ENCODE data around the gene UGT1A8.

DNA sequence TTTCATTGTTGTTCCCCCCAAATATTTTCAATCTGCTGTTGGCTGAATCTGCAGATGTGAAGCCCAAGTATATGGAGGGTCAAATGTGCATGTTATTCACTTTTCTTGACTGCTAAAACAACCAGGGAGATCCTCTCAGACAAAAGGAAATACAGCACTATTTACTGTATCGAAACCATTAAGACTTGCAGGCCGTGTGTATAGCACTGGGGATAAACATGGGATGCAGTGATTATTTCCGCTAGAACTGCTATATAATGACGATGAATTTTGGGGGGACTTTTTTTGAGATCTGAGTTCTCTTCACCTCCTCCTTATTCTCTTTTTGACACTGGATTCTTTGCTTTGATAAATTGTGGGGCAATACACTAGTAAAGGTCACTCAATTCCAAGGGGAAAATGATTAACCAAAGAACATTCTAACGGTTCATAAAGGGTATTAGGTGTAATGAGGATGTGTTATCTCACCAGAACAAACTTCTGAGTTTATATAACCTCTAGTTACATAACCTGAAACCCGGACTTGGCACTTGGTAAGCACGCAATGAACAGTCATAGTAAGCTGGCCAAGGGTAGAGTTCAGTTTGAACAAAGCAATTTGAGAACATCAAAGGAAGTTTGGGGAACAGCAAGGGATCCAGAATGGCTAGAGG lies 139.1 kb downstream of the UGT1A8 start:
- TF ChIP-seq POLR2AphosphoS5 (IDR thresholded peaks at IDR 0.05; ENCODE audit: low read depth, low read length) (no peak), TAF1 (IDR thresholded peaks at IDR 0.05; ENCODE audit: borderline replicate concordance, insufficient read depth, low read length) (no peak), FOXP2 (optimal IDR thresholded peaks at IDR 0.05; ENCODE audit: borderline replicate concordance, extremely low read depth, extremely low read length, insufficient read depth) (no peak), SIN3A (IDR thresholded peaks at IDR 0.05; ENCODE audit: borderline replicate concordance, insufficient read depth, low read length) (no peak)
- TF ChIP-seq, protein P1, sequence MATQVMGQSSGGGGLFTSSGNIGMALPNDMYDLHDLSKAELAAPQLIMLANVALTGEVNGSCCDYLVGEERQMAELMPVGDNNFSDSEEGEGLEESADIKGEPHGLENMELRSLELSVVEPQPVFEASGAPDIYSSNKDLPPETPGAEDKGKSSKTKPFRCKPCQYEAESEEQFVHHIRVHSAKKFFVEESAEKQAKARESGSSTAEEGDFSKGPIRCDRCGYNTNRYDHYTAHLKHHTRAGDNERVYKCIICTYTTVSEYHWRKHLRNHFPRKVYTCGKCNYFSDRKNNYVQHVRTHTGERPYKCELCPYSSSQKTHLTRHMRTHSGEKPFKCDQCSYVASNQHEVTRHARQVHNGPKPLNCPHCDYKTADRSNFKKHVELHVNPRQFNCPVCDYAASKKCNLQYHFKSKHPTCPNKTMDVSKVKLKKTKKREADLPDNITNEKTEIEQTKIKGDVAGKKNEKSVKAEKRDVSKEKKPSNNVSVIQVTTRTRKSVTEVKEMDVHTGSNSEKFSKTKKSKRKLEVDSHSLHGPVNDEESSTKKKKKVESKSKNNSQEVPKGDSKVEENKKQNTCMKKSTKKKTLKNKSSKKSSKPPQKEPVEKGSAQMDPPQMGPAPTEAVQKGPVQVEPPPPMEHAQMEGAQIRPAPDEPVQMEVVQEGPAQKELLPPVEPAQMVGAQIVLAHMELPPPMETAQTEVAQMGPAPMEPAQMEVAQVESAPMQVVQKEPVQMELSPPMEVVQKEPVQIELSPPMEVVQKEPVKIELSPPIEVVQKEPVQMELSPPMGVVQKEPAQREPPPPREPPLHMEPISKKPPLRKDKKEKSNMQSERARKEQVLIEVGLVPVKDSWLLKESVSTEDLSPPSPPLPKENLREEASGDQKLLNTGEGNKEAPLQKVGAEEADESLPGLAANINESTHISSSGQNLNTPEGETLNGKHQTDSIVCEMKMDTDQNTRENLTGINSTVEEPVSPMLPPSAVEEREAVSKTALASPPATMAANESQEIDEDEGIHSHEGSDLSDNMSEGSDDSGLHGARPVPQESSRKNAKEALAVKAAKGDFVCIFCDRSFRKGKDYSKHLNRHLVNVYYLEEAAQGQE (IDR thresholded peaks at IDR 0.05; ENCODE audit: insufficient read depth in 1 of 2, low read depth in 2 of 2, low read length in 2 of 2) = no peak
